Left renal pelvis (tissue), 4 donors: Measurements from ENCODE around the gene HOXB2. TPM values are rescaled to one million over a fixed set of nuclear protein-coding genes. Genes with fewer than 3 reads are reported as not detected.

ENCODE experiments used
- DNase-seq, 4 donors: peaks; one replicate each; pipeline ENCODE4 v3.0.0-alpha.2; 2013; ENCODE audit warnings: low read depth in 4 of 4, low spot score in 3 of 4
- polyA plus RNA-seq, 4 donors: library from polyadenylated mRNA; unstranded; fragments of 120-200 nt; gene quantifications; one replicate each; pipeline ENCODE4 v1.2.1, GENCODE V29; 2013; ENCODE audit not compliant: insufficient read length in 4 of 4

Gene HOXB2
- polyA plus RNA-seq, 4 donors: 19.5 to 61.6 (median 46.1) TPM

- DNase-seq: no peak
Measured at GRCh38 chr17:48579760-48580554, 35.0 kb upstream of the HOXB2 start.

- DNase-seq: no peak
Measured at GRCh38 chr17:48579471-48579759, 34.5 kb upstream of the HOXB2 start.

GRCh38 chr17:48578616-48579470 lies 33.9 kb upstream of the HOXB2 start:
- DNase-seq: no peak

GRCh38 chr17:48577946-48578615 lies 33.2 kb upstream of the HOXB2 start, which contains the start of gene HOXB4:
Gene HOXB4 (minus strand): TSS chr17:48578350. CDS start chr17:48578319, 31 bp downstream.
- DNase-seq: no peak

- peak in 2 of 4 donors; percentile 85 to 94 for DNase-seq
Measured at GRCh38 chr17:48577330-48577945, 32.5 kb upstream of the HOXB2 start.

- DNase-seq: no peak
Measured at GRCh38 chr17:48576479-48577309, 31.8 kb upstream of the HOXB2 start.

GRCh38 chr17:48575673-48576478 lies 31.0 kb upstream of the HOXB2 start:
- DNase-seq: no peak

GRCh38 chr17:48575066-48575582 lies 30.2 kb upstream of the HOXB2 start:
- no peak for DNase-seq

- DNase-seq: no peak
Measured at GRCh38 chr17:48574505-48575065, 29.7 kb upstream of the HOXB2 start.

GRCh38 chr17:48571826-48572417 lies 27.0 kb upstream of the HOXB2 start:
- DNase-seq: no peak

- no peak for DNase-seq
Measured at GRCh38 chr17:48571024-48571818, 26.3 kb upstream of the HOXB2 start.

- no peak for DNase-seq
Measured at GRCh38 chr17:48570325-48571023, 25.6 kb upstream of the HOXB2 start.

- no peak for DNase-seq
Measured at GRCh38 chr17:48569674-48570324, 24.9 kb upstream of the HOXB2 start.

- DNase-seq: no peak
Measured at GRCh38 chr17:48569240-48569582, 24.3 kb upstream of the HOXB2 start.

GRCh38 chr17:48568499-48569239 lies 23.8 kb upstream of the HOXB2 start:
- no peak for DNase-seq
